ENCODE data around the gene OR6K2. TPM values are rescaled to one million over a fixed set of nuclear protein-coding genes. Genes with fewer than 3 reads are reported as not detected.
"Not testable (repeated sequence)": the region's sequence is repeated elsewhere in the genome, so short reads cannot be mapped to it uniquely, and the experiment has no call there.

The OR6K2 gene
- total and polyA plus RNA-seq, 4 donors: not detected

DNA sequence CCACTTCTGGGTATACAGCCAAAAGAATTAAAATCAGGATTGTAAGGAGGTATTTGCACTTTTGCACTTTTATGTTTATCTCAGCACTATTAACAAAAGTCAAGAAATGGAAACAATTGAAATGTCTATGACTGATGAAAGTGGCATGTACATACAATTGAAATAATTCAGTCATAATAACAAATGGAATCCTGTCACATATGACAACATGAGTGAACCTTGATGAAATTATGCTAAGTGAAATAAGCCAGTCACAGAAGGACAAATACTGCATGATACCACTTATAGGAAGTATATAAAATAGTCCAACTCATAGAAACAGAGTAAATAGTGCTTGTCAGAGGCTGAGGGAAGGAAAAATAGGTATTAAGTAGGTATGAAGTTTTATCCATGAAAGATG lies 10.6 kb downstream of the OR6K2 start:
- DNase-seq (no peak), ATAC-seq (ENCODE audit: low FRiP score) (no peak)
- H3K27me3 ChIP-seq (ENCODE audit: control insufficient read depth in 1 of 2, insufficient read depth in 2 of 2, low read length in 1 of 2): no peaks in the 10 kb centered on the region
- no peaks in the 10 kb centered on the region for H3K36me3 ChIP-seq (ENCODE audit: control insufficient read depth in 1 of 2, insufficient read depth in 2 of 2, low read length in 1 of 2)
- H3K27ac ChIP-seq (ENCODE audit: low read depth in 1 of 2, low read length in 2 of 2): no peak overlapping the region
- H3K9me3 ChIP-seq (ENCODE audit: control insufficient read depth, low read length): no peaks in the 10 kb centered on the region
- no peaks in the 10 kb centered on the region for H3K4me1 ChIP-seq (ENCODE audit: control insufficient read depth in 1 of 2, insufficient read depth in 2 of 2, low read length in 2 of 2)
- H3K4me3 ChIP-seq (ENCODE audit: low read length in 2 of 2): no peak overlapping the region
- intact Hi-C loops (cut with DNase I): no loop called here

DNA sequence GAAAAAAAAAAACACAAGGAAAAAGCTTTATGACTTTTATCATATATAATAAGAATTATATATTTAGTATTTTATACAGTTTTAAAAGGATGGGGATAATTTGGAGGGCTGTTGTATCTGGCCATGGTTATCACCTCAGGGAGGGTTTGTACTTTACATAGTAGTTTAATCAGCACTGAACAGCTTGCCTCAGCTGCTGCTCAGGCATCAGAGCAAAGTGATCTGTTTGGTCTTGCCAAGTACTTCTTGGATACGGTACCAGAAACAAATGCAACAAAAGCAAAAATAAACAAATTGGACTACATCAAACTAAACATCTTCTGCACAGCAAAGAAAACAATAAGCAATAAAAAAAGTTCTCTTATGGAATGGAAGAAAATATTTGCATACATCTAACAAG lies 11.3 kb downstream of the OR6K2 start:
- H3K36me3 ChIP-seq (ENCODE audit: control insufficient read depth in 1 of 2, insufficient read depth in 2 of 2, low read length in 1 of 2): no peaks in the 10 kb centered on the region
- intact Hi-C loops (cut with DNase I): no loop called here
- no peaks in the 10 kb centered on the region for H3K4me1 ChIP-seq (ENCODE audit: control insufficient read depth in 1 of 2, insufficient read depth in 2 of 2, low read length in 2 of 2)
- DNase-seq: no peak
- H3K27ac ChIP-seq (ENCODE audit: low read depth in 1 of 2, low read length in 2 of 2): no peak overlapping the region
- WGBS, 2 donors: 45 to 52% methylated on average over 1 of the region's 1 CpG
- no peak for ATAC-seq (ENCODE audit: low FRiP score)
- H3K4me3 ChIP-seq (ENCODE audit: low read length in 2 of 2): no peak overlapping the region
- H3K27me3 ChIP-seq (ENCODE audit: control insufficient read depth in 1 of 2, insufficient read depth in 2 of 2, low read length in 1 of 2): no peaks in the 10 kb centered on the region
- H3K9me3 ChIP-seq (ENCODE audit: control insufficient read depth, low read length): no peaks in the 10 kb centered on the region

DNA sequence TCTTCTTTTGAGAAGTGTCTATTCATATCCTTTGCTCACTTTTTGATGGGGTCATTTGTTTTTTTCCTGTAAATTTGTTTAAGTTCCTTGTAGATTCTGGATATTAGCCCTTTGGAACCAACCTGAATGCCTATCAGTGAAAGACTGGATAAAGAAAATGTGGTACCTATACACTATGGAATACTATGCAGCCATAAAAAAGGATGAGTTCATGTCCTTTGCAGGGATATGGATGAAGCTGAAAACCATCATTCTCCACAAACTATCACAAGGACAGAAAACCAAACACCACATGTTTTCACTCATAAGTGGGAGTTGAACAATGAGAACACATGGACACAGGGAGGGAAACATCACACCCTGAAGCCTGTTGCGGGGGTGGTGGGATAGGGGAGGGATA lies 12.1 kb downstream of the OR6K2 start:
- H3K4me1 ChIP-seq (ENCODE audit: control insufficient read depth in 1 of 2, insufficient read depth in 2 of 2, low read length in 2 of 2); ATAC-seq (ENCODE audit: low FRiP score); H3K27ac ChIP-seq (ENCODE audit: low read depth in 1 of 2, low read length in 2 of 2); DNase-seq; H3K9me3 ChIP-seq (ENCODE audit: control insufficient read depth, low read length); intact Hi-C loops (cut with DNase I); H3K27me3 ChIP-seq (ENCODE audit: control insufficient read depth in 1 of 2, insufficient read depth in 2 of 2, low read length in 1 of 2); H3K4me3 ChIP-seq (ENCODE audit: low read length in 2 of 2); H3K36me3 ChIP-seq (ENCODE audit: control insufficient read depth in 1 of 2, insufficient read depth in 2 of 2, low read length in 1 of 2): not testable (repeated sequence)
- 91 to 100% methylated on average over 1 of the region's 1 CpG for WGBS, 2 donors

DNA sequence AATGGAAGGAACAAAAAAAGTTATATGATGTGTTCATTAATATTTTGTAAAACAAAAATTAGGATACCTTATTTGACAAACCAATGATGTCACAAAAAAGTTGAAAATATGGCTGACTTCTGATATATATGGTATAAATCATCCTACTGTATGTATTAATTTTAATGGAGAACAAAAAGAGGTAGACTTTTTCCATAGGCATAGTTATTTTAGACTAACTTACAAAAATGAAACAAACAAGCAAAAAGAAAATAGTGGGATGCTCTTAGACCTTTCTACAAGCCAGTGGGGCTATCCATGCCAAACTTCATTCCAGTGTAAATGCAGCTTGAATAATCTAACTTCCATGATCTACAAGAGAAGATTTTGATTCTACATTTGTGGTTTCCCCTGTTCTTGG lies 13.4 kb downstream of the OR6K2 start:
- Histone ChIP-seq H3K27ac (ENCODE audit: low read depth in 1 of 2, low read length in 2 of 2) (no peak overlapping the region), H3K4me1 (ENCODE audit: control insufficient read depth in 1 of 2, insufficient read depth in 2 of 2, low read length in 2 of 2) (no peaks in the 10 kb centered on the region), H3K36me3 (ENCODE audit: control insufficient read depth in 1 of 2, insufficient read depth in 2 of 2, low read length in 1 of 2) (no peaks in the 10 kb centered on the region), H3K27me3 (ENCODE audit: control insufficient read depth in 1 of 2, insufficient read depth in 2 of 2, low read length in 1 of 2) (no peaks in the 10 kb centered on the region), H3K4me3 (ENCODE audit: low read length in 2 of 2) (no peak overlapping the region), H3K9me3 (ENCODE audit: control insufficient read depth, low read length) (no peaks in the 10 kb centered on the region)
- ATAC-seq (ENCODE audit: low FRiP score) (no peak), DNase-seq (no peak)
- intact Hi-C loops (cut with DNase I): no loop called here

DNA sequence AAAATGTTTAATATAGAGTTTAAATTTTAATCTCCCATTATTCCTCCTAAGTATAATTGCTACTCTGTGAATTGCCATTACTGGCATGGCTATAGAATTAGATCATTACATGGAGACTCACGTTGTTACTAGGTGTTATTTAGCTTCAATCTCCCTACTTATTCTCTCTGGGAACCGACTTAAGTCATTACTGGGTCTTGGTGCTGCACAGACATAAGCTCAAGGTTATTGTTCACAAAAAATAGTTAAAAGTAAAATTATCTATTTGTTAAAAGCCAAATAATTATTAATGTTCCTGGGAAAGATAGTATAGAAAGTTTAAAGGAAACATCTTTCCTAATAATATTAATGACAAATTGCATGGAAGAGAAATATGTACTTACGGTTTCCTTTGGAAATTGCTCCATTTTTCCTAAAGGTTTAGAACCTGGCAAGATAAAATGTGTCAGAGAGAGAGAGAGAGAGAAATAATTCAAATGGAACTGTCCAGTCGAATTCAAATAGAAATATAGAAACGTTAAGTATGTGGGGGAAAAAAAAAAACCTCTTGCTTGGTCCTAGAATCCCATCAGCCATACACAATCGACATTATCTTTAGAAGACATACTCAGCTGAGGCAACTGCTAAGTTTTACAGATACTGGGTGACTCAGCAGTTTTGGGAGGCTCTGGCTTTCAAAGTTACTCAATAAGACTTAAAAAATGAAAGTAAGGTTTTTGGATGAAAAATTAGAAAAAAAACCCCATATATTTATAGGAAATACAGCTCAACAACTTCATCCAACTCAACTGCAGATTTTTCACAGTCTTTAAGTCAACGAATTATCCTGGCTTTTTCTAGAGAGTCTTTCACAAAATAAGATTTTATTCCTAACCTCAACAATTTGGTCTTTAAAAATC lies 14.1 kb downstream of the OR6K2 start, which contains the start of gene SPTA1:
TSS of gene SPTA1 (minus strand) at position 605 of the 899 bp plus-strand sequence. CDS start at position 407, 198 bp downstream.
- WGBS, 2 donors: 54 to 59% methylated on average over 7 of the region's 7 CpGs
- DNase-seq (no peak), ATAC-seq (ENCODE audit: low FRiP score) (no peak)
- no peaks in the 10 kb centered on the region for H3K36me3 ChIP-seq (ENCODE audit: control insufficient read depth in 1 of 2, insufficient read depth in 2 of 2, low read length in 1 of 2)
- no peaks in the 10 kb centered on the region for H3K27me3 ChIP-seq (ENCODE audit: control insufficient read depth in 1 of 2, insufficient read depth in 2 of 2, low read length in 1 of 2)
- no peaks in the 10 kb centered on the region for H3K4me1 ChIP-seq (ENCODE audit: control insufficient read depth in 1 of 2, insufficient read depth in 2 of 2, low read length in 2 of 2)
- no peak within 1 kb of the TSS for H3K27ac ChIP-seq (ENCODE audit: low read depth in 1 of 2, low read length in 2 of 2)
- no peak within 1 kb of the TSS for H3K4me3 ChIP-seq (ENCODE audit: low read length in 2 of 2)
- H3K9me3 ChIP-seq (ENCODE audit: control insufficient read depth, low read length): no peaks in the 10 kb centered on the region
- intact Hi-C loops (cut with DNase I): no loop called here

DNA sequence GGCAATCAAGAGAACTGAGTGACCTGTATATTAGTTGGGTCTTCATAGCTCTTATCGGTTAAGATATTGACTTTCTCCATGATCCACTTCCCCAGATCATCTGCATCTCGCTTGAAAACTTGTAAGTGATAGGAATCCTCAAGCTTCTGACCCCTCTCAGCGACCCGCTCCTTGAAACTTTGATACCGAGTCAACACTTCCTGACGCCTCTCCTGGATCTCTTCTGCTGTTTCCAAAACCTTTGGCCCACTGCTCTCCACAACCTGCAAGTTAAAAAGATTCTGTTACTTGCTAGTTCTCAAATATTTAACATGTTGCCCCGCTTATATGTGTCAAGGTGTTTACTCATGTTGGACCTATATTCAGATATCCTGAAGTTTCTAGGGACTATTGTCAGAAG lies 15.4 kb downstream of the OR6K2 start:
- Histone ChIP-seq H3K4me3 (ENCODE audit: low read length in 2 of 2) (no peak overlapping the region), H3K36me3 (ENCODE audit: control insufficient read depth in 1 of 2, insufficient read depth in 2 of 2, low read length in 1 of 2) (no peaks in the 10 kb centered on the region), H3K4me1 (ENCODE audit: control insufficient read depth in 1 of 2, insufficient read depth in 2 of 2, low read length in 2 of 2) (no peaks in the 10 kb centered on the region), H3K27me3 (ENCODE audit: control insufficient read depth in 1 of 2, insufficient read depth in 2 of 2, low read length in 1 of 2) (no peaks in the 10 kb centered on the region), H3K27ac (ENCODE audit: low read depth in 1 of 2, low read length in 2 of 2) (no peak overlapping the region), H3K9me3 (ENCODE audit: control insufficient read depth, low read length) (no peaks in the 10 kb centered on the region)
- no peak for ATAC-seq (ENCODE audit: low FRiP score)
- WGBS, 2 donors: 69% methylated on average over 7 of the region's 7 CpGs
- intact Hi-C loops (cut with DNase I): no loop called here
- no peak for DNase-seq

DNA sequence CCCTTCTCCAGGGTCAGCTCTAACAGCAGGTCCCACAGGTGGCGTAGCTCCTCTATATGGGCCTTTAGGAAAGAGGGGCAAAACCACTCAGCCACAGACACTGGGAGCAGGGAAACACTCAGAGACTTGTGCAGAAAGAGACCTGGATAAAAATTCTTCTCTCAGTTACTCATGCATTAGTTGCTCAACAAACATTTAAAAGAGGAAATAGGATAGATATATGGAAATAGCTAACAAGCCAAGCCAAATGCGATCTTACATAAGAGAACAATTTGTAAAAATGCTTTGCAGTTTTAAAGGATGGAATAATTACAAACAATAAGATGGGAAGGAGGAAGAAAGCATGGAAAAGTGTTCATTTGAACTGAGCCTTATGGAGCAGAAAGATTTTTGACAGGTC lies 18.8 kb downstream of the OR6K2 start:
- DNase-seq (no peak), ATAC-seq (ENCODE audit: low FRiP score) (no peak)
- no peaks in the 10 kb centered on the region for H3K27me3 ChIP-seq (ENCODE audit: control insufficient read depth in 1 of 2, insufficient read depth in 2 of 2, low read length in 1 of 2)
- intact Hi-C loops (cut with DNase I): no loop called here
- H3K27ac ChIP-seq (ENCODE audit: low read depth in 1 of 2, low read length in 2 of 2): no peak overlapping the region
- no peaks in the 10 kb centered on the region for H3K36me3 ChIP-seq (ENCODE audit: control insufficient read depth in 1 of 2, insufficient read depth in 2 of 2, low read length in 1 of 2)
- no peak overlapping the region for H3K4me3 ChIP-seq (ENCODE audit: low read length in 2 of 2)
- H3K9me3 ChIP-seq (ENCODE audit: control insufficient read depth, low read length): no peaks in the 10 kb centered on the region
- no peaks in the 10 kb centered on the region for H3K4me1 ChIP-seq (ENCODE audit: control insufficient read depth in 1 of 2, insufficient read depth in 2 of 2, low read length in 2 of 2)
- WGBS, 2 donors: 92 to 93% methylated on average over 2 of the region's 2 CpGs

DNA sequence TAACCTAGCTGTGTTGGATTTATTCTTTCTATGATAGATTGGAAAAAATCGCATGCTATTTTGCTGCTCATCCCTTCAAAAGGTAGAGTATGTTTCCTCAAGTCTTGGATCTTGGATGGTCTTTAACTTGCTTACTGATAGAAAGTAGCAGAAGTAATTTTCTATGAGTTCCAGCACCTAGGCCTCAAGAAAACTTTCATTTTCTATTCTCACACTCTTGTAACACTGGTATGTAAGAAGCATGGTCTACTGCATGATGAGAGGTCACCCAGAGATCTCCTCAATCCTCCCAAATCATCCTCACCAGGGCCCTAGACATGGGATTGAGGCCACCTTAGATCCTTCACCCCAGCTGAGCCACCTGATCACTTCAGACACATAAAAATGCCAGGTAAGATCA lies 21.2 kb downstream of the OR6K2 start:
- intact Hi-C loops (cut with DNase I): no loop called here
- Histone ChIP-seq H3K36me3 (ENCODE audit: control insufficient read depth in 1 of 2, insufficient read depth in 2 of 2, low read length in 1 of 2) (no peaks in the 10 kb centered on the region), H3K4me1 (ENCODE audit: control insufficient read depth in 1 of 2, insufficient read depth in 2 of 2, low read length in 2 of 2) (no peaks in the 10 kb centered on the region), H3K27me3 (ENCODE audit: control insufficient read depth in 1 of 2, insufficient read depth in 2 of 2, low read length in 1 of 2) (no peaks in the 10 kb centered on the region), H3K4me3 (ENCODE audit: low read length in 2 of 2) (no peak overlapping the region), H3K9me3 (ENCODE audit: control insufficient read depth, low read length) (no peaks in the 10 kb centered on the region), H3K27ac (ENCODE audit: low read depth in 1 of 2, low read length in 2 of 2) (no peak overlapping the region)
- 91 to 93% methylated on average over 1 of the region's 1 CpG for WGBS, 2 donors
- DNase-seq (no peak), ATAC-seq (ENCODE audit: low FRiP score) (no peak)

DNA sequence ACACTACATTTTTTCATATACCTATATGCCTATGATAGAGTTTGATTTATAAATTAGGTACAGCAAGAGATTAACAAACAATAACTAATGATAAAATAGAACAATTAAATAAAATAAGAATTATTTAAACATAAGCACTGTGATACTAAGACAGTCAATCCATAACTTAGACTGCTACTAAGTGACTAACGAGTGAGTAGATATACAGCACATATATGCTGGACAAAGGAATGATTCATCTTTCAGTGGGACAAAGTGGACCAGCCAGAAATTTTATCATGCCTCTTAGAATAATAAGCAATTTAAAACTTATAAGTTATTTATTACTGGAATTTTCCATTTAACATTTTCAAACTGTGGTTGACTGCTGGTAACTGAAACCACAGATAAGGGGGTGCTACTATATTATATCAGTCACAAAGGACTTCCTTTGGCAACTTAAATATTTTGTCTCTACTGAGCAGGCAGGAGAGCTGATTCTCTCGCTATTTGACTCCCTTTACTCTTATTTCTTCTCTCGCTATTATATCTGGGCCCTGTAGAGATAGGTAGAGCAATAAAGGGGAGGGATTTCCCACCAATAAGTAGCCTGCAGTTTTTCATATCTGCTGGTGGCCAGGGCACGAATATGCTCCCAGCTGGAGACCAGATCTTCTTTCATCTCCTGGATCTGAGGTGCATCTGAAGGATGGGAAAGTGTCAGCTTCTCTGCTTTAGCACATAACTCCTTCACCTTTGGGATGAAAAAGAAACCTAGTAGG lies 24.7 kb downstream of the OR6K2 start:
- Histone ChIP-seq H3K9me3 (ENCODE audit: control insufficient read depth, low read length) (no peaks in the 10 kb centered on the region), H3K27me3 (ENCODE audit: control insufficient read depth in 1 of 2, insufficient read depth in 2 of 2, low read length in 1 of 2) (no peaks in the 10 kb centered on the region), H3K36me3 (ENCODE audit: control insufficient read depth in 1 of 2, insufficient read depth in 2 of 2, low read length in 1 of 2) (no peaks in the 10 kb centered on the region), H3K27ac (ENCODE audit: low read depth in 1 of 2, low read length in 2 of 2) (no peak overlapping the region), H3K4me3 (ENCODE audit: low read length in 2 of 2) (no peak overlapping the region), H3K4me1 (ENCODE audit: control insufficient read depth in 1 of 2, insufficient read depth in 2 of 2, low read length in 2 of 2) (no peaks in the 10 kb centered on the region)
- DNase-seq (no peak), ATAC-seq (ENCODE audit: low FRiP score) (no peak)
- 41 to 43% methylated on average over 4 of the region's 4 CpGs for WGBS, 2 donors
- intact Hi-C loops (cut with DNase I): no loop called here

All from aorta (tissue), 5 donors.